ENCODE measurements around the gene NUDT16L1.

Gene NUDT16L1

DNA sequence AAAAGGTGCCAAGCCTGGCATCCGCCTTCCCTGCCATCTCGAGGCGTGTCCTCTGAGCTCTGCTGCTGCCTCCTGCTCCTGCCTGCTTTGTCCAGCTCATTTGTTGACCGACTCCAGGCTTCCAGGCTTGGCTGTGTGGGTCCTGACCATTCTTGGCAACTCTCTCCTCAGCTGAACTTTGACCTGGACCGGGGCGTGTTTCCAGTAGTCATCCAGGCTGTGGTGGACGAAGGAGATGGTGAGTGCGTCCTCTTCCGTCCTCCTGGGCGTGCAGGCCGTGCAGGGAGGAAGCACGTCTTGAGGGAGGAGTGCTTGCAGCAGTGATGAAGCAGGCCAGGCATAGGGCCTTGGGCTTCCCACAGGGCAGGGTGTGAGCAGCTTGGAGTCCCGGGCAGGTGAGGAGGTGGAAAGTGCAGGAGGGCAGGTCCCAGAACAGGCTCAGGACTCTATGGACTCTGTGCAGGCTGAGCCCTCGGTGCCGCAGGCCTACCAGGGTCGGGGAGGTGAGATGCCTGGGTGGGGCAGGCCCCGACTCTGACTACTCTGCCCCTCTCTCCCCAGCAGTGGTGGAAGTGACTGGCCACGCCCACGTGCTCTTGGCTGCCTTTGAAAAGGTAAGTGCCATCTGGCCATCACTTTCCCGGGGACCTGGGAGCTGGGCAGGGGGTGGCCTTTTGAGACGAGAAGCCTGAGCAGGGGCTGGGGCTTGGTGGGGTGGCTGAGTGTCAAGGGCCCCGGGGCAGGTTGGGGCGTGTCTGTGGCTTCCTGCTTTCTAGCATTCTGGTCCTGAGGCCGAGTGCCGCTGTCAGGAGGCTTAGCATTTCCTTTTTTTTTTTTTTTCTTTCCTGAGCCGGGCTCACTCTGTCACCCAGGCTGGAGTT, 28.6 kb upstream of the NUDT16L1 start:
- no peak for DNase-seq

GRCh38 chr16:4666537-4667202, 26.7 kb upstream of the NUDT16L1 start:
- DNase-seq, result no peak

DNA sequence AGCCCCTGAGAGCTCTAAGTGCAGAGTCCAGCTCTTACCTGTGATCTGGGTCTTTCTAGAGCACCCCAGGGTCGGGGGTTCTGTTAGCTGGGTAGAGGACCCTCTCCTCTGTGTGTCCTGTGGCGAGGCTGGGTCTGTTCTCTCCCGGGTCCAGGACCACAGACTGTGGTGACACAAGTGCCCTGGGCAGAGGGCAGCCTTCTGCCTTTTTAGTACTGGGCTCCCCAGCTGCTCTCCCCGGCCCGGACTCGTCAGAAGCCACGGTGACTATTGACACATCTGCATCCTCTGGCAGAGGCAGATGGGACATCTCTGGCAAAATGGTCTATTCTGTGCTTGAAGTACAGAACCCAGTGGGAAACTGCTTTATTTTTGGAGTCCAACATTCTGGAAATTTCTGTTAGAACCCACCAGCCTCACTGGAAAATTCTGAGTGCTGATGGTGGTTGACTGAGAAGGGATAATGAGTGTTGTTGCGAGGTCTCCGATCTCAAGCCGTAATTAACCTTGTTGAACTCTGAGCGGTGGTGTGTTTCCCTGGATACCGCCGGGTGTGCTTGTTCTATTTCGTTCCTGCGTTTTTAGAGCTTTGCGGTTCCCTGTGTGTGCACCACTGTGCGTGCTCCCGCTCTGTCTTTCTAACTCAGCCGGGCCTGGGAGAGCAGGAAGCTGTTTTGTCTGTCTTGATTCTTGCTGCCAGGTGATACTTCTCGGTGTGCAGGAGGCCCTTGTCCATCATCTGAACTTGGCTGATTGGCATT, 26.0 kb upstream of the NUDT16L1 start:
- no peak for DNase-seq

DNA sequence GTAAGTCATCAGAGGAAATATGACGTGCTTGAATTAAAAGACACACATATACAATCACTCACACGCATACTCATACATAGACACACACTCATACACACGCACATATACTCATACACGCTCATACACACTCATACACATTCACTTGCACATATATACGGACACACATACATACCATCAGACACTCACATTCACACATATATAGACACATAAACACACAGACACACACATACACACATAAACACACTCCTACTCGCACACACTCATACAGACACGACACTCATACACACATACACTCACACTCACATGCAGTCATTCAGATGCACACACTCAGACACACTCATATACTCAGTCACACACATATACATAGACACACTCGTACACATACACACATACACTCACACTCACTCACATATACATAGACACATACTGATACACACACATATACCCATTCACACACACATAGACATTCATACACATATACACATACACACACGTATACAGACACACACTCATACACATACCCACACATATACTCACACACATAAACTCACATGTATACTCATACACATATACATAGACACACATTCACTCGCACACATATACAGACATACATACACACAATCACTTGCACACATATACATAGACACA, 24.9 kb upstream of the NUDT16L1 start:
- DNase-seq, result no peak

GRCh38 chr16:4673387-4674046, 19.8 kb upstream of the NUDT16L1 start:
- DNase-seq, result no peak

DNA sequence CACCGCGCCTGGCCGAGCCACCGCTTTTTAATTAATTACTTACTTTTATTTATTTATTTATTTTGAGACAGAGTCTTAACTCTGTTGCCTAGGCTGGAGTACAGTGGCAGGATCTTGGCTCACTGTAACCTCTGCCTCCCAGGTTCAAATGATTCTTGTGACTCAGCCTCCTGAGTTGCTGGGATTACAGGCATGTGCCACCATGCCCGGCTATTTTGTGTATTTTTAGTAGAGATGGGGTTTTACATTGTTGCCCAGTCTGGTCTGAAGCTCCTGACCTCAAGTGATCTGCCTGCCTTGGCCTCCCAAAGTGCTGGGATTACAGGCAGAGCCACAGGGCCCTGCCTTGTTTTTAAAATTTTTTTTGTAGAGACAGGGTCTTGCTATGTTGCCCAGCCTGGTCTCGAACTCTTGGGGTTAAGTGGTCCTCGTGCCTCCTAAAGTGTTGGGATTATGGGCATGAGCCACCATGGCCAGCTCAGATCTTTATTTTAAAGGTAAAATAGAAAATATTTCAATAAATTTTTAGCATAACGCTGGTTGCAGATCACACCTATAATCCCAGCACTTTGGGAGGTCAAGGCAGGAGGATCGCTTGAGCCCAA, 18.3 kb upstream of the NUDT16L1 start:
- DNase-seq, result no peak

DNA sequence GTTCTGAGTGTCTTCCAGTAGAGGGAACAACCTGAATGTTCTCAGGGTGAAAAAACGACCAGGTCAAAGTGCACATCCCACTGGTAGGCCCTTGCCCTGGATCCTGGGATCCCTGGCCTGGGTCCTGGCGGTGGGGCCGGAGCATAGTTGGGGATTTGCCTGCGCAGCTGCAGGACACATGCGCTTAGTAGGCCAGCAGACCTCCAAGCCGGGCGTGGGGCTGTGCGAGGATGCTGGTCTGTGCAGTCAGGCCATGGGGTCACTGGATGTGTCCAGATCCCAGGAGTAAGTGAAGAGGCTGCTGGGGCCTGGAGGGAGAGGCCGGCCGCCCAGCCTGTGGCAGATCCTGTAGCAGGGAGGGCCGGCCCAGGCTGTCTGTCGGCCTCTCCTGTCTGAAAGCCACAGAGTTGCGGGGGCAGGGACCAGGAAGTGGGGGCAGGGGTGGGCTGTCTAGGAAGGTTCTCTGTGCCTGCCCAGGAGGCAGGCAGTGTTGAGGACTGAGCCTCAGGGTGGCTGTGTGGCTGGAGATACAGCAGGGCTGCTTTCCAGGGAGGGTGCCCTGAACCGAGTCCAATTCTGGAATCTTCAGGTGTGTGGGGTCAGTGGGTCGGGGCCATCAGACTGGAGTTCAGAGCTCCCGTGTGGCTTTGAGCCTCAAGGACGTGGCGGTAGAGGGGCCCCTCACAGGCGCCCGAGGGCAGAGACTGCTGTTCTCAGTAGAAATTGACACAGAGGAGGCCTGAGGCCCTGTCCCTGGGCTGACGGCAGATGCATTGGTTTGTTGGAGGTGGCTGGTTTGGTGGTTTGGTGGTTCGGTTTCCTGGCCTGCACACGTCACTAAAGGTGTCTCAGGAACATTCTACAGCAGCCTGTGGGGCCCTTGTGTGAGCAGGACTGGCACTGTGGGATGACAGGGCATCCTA, 17.2 kb upstream of the NUDT16L1 start:
- DNase-seq, result no peak

GRCh38 chr16:4676831-4677230, 16.5 kb upstream of the NUDT16L1 start:
- no peak for DNase-seq

- DNase-seq, result no peak
These were observed 16.0 kb upstream of the NUDT16L1 start for GRCh38 chr16:4677390-4677789.

DNA sequence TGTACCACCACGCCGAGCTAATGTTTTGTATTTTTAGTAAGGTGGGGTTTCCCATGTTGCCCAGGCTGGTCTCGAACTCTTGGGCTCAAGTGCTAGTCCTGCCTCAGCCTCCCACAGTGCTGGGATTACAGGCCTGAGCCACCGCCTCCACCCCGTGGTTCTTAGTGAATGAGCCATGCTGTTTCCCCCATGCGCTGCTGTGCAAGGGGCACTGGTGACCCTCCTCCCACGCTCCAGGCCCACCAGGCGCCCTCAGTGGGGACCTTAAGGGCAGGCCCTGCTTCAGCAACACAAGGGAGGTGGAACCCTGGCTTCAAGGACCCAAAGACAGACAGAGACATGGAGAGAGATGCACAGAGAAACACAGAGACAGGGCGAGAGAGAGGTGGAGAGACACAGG, 15.4 kb upstream of the NUDT16L1 start:
- DNase-seq, result no peak

DNA sequence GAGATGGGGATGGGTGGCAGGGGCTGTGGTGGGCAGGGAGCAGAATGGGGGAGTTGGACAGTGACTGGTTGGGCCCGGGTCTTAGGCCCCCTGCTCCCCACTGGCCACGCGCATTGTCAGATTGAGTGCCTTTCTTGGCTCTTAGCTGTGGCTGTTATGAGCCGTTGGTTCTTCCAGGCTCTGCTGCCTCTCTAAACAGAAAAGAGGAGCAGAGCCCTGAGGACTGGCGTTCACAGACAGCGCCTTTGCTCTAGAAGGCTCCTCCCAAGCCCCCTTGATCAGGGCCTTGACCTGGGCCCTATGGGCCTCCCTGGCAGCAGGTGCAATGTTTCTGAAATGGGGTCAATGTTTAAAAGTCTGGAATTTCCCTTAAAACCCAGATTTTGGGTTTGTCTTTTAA, 14.8 kb upstream of the NUDT16L1 start:
- DNase-seq, result no peak

DNA sequence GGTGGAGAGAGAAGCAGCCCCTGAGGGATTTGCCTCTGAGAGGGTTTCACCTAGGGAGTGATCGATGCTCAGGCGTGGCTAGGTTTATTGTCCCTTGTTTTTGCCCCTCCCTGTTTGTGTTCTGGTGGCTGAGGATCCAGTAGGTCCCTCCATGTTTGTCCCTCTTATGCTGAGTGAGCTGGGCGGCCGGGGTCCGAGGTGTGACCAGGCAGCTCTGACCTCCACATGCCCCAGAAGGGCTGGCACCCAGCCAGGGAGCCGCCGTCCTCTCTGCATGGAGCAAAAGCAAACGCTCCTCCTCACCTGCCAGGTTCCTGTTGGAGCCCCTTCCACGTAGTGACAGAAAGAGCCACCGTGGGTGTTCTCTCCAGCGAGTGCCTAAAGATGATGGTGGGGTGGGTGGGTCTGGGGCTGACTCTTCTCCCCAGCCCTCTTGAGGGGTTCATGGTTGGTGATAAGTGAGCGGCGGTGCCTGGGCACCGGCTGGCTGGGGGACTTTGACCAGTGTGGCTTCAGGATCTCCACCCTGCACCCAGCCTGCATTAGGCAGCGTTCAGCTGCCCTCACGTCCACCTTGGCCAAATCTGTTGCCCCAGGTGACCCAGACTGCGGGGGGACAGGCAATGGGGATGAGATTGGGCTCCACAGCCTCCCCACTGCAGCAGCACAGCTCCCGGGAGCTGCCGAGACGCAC, 14.1 kb upstream of the NUDT16L1 start:
- DNase-seq, result no peak

GRCh38 chr16:4679850-4680636, 13.3 kb upstream of the NUDT16L1 start:
- no peak for DNase-seq

- DNase-seq, result no peak
These were observed 12.5 kb upstream of the NUDT16L1 start for GRCh38 chr16:4680673-4681470.

- no peak for DNase-seq
These were observed 11.8 kb upstream of the NUDT16L1 start for GRCh38 chr16:4681471-4682083.

GRCh38 chr16:4682084-4682591, 11.2 kb upstream of the NUDT16L1 start:
- DNase-seq, result no peak

- no peak for DNase-seq
These were observed 10.6 kb upstream of the NUDT16L1 start for GRCh38 chr16:4682616-4683254.

Measured in SHP77 treated with DMSO at 0.1 percent for 48 hours (cell line).